GM18909 (cell line): ENCODE data around the gene FSTL3.

Source experiments
- ATAC-seq: cut with Tn5 transposase; IDR thresholded peaks from one replicate; pipeline ENCODE4 v1.9.1; 2021; ENCODE audit warnings: mild to moderate bottlenecking; ENCODE audit not compliant: unreplicated experiment, poor library complexity

Gene FSTL3

DNA sequence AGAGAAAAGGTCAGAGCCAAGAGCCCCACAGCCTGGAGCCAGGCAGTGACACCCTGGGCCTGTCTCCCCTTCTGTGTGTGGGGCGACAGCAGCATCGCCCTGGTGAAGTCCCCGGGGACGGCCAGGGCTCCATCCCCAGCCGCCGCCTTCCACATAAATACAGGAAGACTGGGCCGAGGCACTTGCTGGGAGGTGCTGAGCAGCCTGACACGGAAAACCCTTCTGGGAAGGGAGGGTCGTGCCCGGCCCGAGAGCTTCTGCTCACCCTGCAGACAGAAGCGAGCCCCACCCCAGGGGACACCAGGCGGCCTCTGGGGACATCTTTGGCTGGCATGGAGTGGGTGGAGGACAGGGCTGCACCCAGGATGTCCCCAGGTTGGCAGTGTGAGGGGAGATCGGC is 31.4 kb upstream of the FSTL3 start:
- no peak for ATAC-seq

DNA sequence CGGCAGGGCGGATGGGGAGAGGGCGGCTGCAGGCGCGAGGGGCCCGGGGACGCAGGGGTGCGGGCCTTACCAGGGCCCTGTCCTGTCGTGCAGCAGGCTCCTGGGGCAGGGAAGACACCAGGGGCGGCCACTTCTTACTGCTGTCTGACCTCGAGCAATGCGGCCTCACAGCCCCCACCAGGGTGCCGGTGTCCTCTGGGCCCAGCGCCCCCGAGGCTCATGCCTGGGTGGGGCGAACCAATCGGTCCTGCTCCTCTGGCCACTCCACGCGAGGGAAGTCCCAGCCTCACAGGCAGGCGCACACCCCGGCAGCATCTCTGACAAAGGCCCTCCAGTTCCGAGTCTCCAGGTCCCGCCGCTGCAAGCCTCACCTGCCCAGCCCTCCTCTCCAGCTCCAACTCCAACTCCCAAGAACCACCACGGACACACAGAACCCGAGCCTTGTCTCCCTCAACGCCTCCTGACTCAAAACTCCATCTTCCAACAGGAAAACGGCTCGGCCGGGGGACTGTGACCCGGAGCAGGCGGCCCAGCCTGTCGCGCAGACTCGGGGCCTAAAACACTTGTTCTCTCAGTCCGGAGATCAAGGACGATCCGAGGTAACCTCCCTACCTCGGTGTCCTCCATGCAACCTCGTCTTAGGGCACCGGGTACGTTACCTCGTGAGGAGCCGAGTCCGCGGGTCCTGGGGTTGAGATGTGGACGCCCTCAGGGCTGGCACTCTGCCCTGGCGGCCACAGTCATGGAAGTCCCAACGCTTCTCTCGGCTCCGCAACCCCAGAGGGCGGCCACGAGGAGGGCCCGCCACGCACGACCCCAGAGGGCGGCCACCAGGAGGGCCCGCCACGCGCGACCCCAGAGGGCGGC is 30.0 kb upstream of the FSTL3 start:
- ATAC-seq = no peak

DNA sequence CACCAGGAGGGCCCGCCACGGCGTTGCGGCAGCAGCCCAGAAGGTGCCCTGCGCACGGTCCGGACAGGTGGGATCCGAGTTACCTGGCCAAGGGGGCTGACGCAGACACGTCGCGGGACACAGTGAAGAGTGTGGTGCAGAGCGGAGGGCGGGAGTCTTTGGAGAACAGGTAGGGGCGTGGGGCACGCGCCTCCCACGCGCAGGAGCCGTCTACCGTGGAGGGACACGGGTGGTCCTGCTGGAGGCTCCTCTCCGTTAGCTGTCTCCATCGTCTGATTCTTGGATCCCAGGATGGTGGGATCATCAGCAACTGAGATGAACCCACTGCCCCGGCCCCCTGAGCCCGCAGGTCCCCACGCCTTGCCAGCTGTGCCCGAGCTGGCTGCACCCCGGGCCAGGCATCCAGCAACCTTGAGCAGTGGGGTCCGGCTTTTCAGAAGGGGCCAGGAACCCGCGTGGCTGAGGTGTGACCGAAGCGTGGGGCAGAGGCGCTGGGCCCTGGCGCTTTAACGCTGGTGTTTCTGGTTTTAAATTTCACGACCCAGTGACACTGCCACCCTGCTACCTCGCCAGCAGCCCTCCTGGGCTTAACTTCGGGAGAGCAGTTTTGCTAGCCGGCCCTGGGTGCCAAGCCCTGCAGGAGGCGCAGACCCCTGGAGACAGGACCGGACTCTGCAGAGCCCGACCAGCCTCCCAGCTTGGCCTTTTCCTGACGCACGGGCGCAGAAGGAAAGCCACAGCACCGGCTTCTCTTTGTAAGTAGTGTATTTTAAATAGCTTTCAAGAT is 29.2 kb upstream of the FSTL3 start:
- no peak for ATAC-seq

- no peak for ATAC-seq
Observed at GRCh38 chr19:647566-648284, 28.5 kb upstream of the FSTL3 start.

GRCh38 chr19:648305-648704 is 27.9 kb upstream of the FSTL3 start:
- no peak for ATAC-seq

- no peak for ATAC-seq
Observed at GRCh38 chr19:648904-649801, 27.0 kb upstream of the FSTL3 start.

DNA sequence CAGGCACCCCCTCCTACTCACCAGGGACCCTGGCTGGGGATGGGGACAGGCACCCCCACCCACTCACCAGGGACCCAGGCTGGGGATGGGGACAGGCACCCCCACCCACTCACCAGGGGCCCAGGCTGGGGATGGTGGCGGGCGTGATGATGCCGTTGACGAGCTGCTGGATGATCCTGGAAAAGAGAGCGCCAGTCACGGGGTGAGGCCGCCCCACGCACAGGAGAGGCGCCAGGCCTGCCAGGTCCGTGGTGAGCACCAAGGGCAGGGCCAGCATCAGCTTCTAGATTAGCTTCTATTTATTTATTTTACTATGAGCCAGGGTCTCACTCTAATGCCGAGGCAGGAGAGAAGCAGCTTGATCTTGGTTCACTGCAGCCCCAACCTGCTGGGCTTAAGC is 26.1 kb upstream of the FSTL3 start:
- no peak for ATAC-seq

GRCh38 chr19:651114-651818 is 24.9 kb upstream of the FSTL3 start:
- ATAC-seq = no peak

GRCh38 chr19:651991-652390 is 24.2 kb upstream of the FSTL3 start:
- ATAC-seq = no peak

- no peak for ATAC-seq
Observed at GRCh38 chr19:652467-653389, 23.5 kb upstream of the FSTL3 start.

GRCh38 chr19:653425-653824 is 22.8 kb upstream of the FSTL3 start:
- ATAC-seq = no peak

GRCh38 chr19:655691-656090 is 20.5 kb upstream of the FSTL3 start:
- ATAC-seq = no peak

- no peak for ATAC-seq
Observed at GRCh38 chr19:656751-657559, 19.2 kb upstream of the FSTL3 start.

GRCh38 chr19:657611-658010 is 18.6 kb upstream of the FSTL3 start:
- no peak for ATAC-seq

DNA sequence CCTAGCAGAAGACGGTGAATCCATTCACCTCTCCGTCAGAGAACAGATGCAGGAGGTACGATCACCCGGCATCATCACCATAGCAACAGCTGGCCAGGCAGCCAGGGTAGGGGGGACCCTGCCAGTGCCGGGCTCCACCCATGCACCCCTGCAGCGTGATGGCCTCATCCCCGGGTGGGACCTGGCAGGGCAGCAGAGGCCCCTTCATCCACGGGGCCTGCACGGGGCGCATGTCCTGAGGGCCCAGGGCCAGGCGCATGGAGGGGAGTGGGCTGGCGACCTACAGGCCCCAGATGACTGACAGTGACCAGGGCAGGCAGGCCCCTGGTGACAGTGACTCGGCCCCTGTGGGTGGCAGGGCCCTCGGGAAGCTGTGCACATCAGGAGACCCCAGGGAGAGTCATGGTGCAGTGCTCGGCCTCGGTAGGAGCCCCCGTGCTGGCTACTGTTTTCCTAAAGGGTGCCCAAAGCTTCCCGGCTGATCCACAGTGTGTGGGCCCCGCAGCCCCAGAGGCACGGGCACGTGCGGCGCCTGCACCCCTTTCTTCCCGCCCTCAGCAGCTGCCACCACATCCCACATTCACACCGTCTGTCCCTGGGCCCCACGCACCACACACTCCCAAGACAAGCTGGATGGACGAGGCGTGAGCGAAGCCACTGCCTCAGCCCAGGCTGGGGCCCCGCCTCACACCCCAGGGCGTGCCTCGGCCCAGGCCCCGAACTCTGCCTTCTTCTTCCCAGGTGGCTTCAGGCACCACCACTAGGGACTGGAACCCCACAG is 17.9 kb upstream of the FSTL3 start:
- no peak for ATAC-seq

DNA sequence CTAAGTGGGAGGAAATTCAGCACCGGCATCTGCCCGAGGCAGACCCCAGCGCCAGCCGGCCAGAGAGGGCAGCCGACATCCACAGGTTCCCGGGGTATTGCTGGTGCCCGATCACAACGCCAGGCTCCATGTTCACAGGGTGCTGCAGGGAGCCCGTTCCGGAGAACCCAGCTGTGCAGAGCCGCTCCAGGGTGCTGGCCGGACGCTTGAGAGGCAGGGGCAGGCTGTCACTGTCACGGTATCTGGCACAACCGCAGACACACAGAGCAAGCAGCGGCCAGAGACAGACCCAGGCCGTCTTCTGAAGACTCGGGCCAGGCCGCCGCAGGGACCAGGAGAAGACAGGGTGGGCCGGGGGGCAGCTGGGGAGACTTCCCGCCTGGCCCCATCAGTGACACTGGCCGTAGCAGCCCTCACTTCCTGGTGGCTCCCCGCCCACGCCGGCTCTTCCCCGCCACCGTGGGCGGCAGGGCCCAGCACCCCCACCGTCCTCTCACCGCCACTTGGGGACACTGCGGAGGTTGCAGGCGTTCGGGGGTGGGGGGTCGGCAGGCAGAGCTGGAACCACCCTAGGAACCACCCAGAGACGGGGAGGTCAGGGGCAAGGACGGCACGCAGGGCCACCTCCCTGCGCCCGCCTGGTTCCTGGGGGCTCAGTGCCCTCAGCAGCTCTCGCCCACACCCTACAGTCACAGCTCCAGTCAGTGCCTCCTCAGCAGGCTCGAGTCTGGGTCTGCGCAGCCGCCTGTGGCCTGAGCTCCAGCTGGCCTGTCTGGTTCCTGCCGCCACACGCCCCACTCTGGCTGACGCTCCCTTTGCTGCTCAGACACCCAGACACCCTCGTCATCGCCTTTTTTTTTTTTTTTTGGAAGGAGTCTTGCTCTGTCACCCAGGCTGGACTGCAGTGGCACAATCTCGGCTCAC is 17.0 kb upstream of the FSTL3 start:
- ATAC-seq = no peak
